Gastroesophageal sphincter (tissue), 4 donors: ENCODE measurements around the gene TSPAN32. TPM values are rescaled to one million over a fixed set of nuclear protein-coding genes. Genes with fewer than 3 reads are reported as not detected.

Experiments used
- ATAC-seq: fragments of 150-250 bp; one replicate; pipeline ENCODE4 v1.9.1; 2016; ENCODE audit warnings: mild to moderate bottlenecking, moderate library complexity
- H3K27ac ChIP-seq, 4 donors: fragments of 200-600 bp; sonication (generic) in 3 of 4; 1 replicate in 3 of 4; 2 replicates in 1 of 4; pipeline ENCODE4 v1.5.1; 2016 to 2019
- H3K27me3 ChIP-seq: fragments of 200-600 bp; sonication (generic); one replicate; pipeline ENCODE4 v1.5.1; 2019
- H3K36me3 ChIP-seq, 2 donors: fragments of 200-600 bp; sonication (generic); one replicate each; pipeline ENCODE4 v1.5.1; 2019; ENCODE audit warnings: control low read depth in 1 of 2
- H3K4me1 ChIP-seq, 3 donors: fragments of 200-600 bp; sonication (generic); 1 replicate in 2 of 3; 2 replicates in 1 of 3; pipeline ENCODE4 v1.5.1; 2016 to 2019; ENCODE audit warnings: control low read depth in 2 of 3
- H3K4me3 ChIP-seq, 2 donors: fragments of 200-600 bp; sonication (generic); one replicate each; pipeline ENCODE4 v1.5.1; 2019; ENCODE audit warnings: mild to moderate bottlenecking in 1 of 2, moderate library complexity in 1 of 2
- H3K9me3 ChIP-seq, 3 donors: fragments of 200-600 bp; sonication (generic); one replicate each; pipeline ENCODE4 v1.5.1; 2017 to 2019; ENCODE audit warnings: control low read depth in 2 of 3
- EP300 ChIP-seq: sonication (generic); formaldehyde crosslinking; IDR thresholded peaks from one replicate; pipeline ENCODE4 v1.6.1; 2017; ENCODE audit warnings: antibody characterized with exemption, mild to moderate bottlenecking
- POLR2A ChIP-seq, 2 donors: fragments of 450-650 bp; IDR thresholded peaks; one replicate each; pipeline ENCODE4 v1.6.1; 2017; ENCODE audit warnings: antibody characterized with exemption in 2 of 2, mild to moderate bottlenecking in 2 of 2, moderate library complexity in 1 of 2
- POLR2AphosphoS5 ChIP-seq: sonication (generic); formaldehyde crosslinking; IDR thresholded peaks from one replicate; pipeline ENCODE4 v1.6.1; 2017; ENCODE audit warnings: antibody characterized with exemption
- WGBS, 2 donors: methylation state at CpG; one replicate each; pipeline ENCODE4 v1.1.5; 2018; ENCODE audit warnings: low coverage in 1 of 2; 5-methylcytosine and 5-hydroxymethylcytosine counted together
- total RNA-seq, 4 donors: library from RNA; depleted of rRNA; stranded (reverse); fragments of >200 nt; gene quantifications; one replicate each; pipeline ENCODE4 v1.1.0, GENCODE V29; 2016
- TF ChIP-seq, protein P1 (sequence below), 4 experiments: fragments of 200-600 bp in 2 of 4; fragments of 450-650 bp in 2 of 4; sonication (generic) in 1 of 4; IDR thresholded peaks; one replicate each; pipeline ENCODE4 v1.5.1; 2017 to 2019; ENCODE audit warnings: antibody characterized with exemption in 4 of 4, mild to moderate bottlenecking in 2 of 4, moderate library complexity in 2 of 4

Gene TSPAN32
- total RNA-seq, 4 donors from 2014 or later: 0.62 to 3.6 (median 3.6) TPM; not detected in 1

DNA sequence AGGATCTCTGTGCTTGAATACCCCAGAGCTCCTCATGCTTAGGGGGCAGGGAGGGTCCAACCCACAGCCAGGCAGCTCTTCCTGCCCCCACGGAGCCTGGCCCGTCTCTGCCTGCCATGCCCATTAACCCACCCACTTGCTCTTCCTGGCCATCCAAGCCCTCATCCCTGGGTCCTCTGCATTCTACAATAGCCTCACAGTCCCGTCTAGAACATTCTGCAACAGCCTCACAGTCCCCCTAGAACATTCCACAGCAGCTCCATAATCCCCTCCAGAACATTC lies 15.1 kb downstream of the TSPAN32 start:
- TF ChIP-seq EP300 (no peak), POLR2AphosphoS5 (no peak), POLR2A (IDR thresholded peaks at IDR 0.05) (no peak)
- TF ChIP-seq, protein P1, sequence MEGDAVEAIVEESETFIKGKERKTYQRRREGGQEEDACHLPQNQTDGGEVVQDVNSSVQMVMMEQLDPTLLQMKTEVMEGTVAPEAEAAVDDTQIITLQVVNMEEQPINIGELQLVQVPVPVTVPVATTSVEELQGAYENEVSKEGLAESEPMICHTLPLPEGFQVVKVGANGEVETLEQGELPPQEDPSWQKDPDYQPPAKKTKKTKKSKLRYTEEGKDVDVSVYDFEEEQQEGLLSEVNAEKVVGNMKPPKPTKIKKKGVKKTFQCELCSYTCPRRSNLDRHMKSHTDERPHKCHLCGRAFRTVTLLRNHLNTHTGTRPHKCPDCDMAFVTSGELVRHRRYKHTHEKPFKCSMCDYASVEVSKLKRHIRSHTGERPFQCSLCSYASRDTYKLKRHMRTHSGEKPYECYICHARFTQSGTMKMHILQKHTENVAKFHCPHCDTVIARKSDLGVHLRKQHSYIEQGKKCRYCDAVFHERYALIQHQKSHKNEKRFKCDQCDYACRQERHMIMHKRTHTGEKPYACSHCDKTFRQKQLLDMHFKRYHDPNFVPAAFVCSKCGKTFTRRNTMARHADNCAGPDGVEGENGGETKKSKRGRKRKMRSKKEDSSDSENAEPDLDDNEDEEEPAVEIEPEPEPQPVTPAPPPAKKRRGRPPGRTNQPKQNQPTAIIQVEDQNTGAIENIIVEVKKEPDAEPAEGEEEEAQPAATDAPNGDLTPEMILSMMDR (IDR thresholded peaks at IDR 0.05): no peak
- WGBS, 2 donors: 80% methylated on average over 2 of the region's 3 CpGs; no CpG with 5 or more reads in 1 of the 2 donors
- H3K4me1 ChIP-seq: peaks cover 0 to 46% (median 14%) of the 10 kb centered on the region in 3 donors
- H3K36me3 ChIP-seq: no peaks in the 10 kb centered on the region
- no peak for ATAC-seq
- H3K27ac ChIP-seq: no peak overlapping the region
- H3K27me3 ChIP-seq: no peaks in the 10 kb centered on the region
- no peak overlapping the region for H3K4me3 ChIP-seq
- H3K9me3 ChIP-seq: peaks cover 0 to 10% (median 0%) of the 10 kb centered on the region in 3 donors

GRCh38 chr11:2317354-2318050 lies 15.7 kb downstream of the TSPAN32 start:
- Histone ChIP-seq H3K4me1 (peaks cover 0 to 40% (median 14%) of the 10 kb centered on the region in 3 donors), H3K27me3 (no peaks in the 10 kb centered on the region), H3K4me3 (no peak overlapping the region), H3K9me3 (peaks cover 0 to 10% (median 0%) of the 10 kb centered on the region in 3 donors), H3K27ac (no peak overlapping the region), H3K36me3 (no peaks in the 10 kb centered on the region)
- WGBS, 2 donors: 79 to 100% methylated on average over 2 to 4 of the region's 17 CpGs
- TF ChIP-seq POLR2A (IDR thresholded peaks at IDR 0.05): no peak
- TF ChIP-seq, protein P1 (IDR thresholded peaks at IDR 0.05): no peak
- TF ChIP-seq EP300: no peak
- TF ChIP-seq POLR2AphosphoS5: no peak
- no peak for ATAC-seq

- H3K27me3 ChIP-seq: no peaks in the 10 kb centered on the region
- peaks cover 0 to 10% (median 0%) of the 10 kb centered on the region in 3 donors for H3K9me3 ChIP-seq
- no peak overlapping the region for H3K4me3 ChIP-seq
- H3K36me3 ChIP-seq: no peaks in the 10 kb centered on the region
- no peak for ATAC-seq
- H3K27ac ChIP-seq: no peak overlapping the region
- peaks cover 0 to 33% (median 14%) of the 10 kb centered on the region in 3 donors for H3K4me1 ChIP-seq
- WGBS, 2 donors: 82% methylated on average over 3 to 4 of the region's 4 CpGs
- TF ChIP-seq, protein P1 (IDR thresholded peaks at IDR 0.05): no peak
- TF ChIP-seq POLR2AphosphoS5 (no peak), EP300 (no peak), POLR2A (IDR thresholded peaks at IDR 0.05) (no peak)
Observed at GRCh38 chr11:2318123-2318522, 16.3 kb downstream of the TSPAN32 start.

- Histone ChIP-seq H3K27ac (no peak overlapping the region), H3K4me3 (no peak overlapping the region), H3K4me1 (peaks cover 0 to 27% (median 14%) of the 10 kb centered on the region in 3 donors), H3K36me3 (no peaks in the 10 kb centered on the region), H3K27me3 (no peaks in the 10 kb centered on the region), H3K9me3 (peaks cover 0 to 10% (median 0%) of the 10 kb centered on the region in 3 donors)
- TF ChIP-seq POLR2AphosphoS5 (no peak), EP300 (no peak), POLR2A (IDR thresholded peaks at IDR 0.05) (no peak)
- TF ChIP-seq, protein P1 (IDR thresholded peaks at IDR 0.05): no peak
- no peak for ATAC-seq
- 94 to 100% methylated on average over 1 to 6 of the region's 7 CpGs for WGBS, 2 donors
Observed at GRCh38 chr11:2318707-2319106, 16.9 kb downstream of the TSPAN32 start.

DNA sequence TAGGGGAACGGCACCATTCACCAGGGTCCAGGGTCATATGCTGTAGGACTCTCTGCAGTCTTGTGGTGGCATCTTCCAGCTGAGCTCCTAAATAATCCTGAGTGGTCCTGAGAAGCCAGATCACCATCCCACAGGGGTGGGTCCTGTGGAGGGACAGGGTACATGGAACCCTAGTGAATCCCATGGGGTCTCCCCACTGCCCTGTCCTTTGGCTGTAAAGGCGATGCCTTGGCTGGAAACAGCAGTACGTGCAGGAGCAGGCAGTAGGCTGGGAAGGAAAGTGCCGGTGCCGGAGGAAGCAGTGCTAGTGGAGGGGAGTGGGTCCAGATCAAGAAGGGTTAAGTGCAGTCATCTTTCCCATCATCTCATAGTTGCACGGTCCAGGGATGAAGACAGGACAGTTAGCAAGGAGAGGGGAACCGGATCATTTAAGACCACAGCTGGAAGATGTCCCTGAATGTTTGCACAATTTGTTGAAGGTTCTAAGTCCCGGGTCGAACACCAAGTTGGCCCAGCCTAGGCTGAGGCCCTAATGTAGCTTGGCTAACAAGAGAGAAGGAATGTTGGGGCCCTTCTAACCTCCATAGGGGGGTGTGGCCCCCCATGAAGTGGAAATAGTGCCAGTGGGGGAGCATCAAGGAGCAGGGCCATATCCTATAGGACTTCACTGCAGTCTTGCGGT lies 18.1 kb downstream of the TSPAN32 start:
- Histone ChIP-seq H3K27ac (no peak overlapping the region), H3K36me3 (no peaks in the 10 kb centered on the region), H3K9me3 (peaks cover 0 to 10% (median 0%) of the 10 kb centered on the region in 3 donors), H3K27me3 (no peaks in the 10 kb centered on the region), H3K4me1 (peaks cover 0 to 15% (median 5%) of the 10 kb centered on the region in 3 donors), H3K4me3 (no peak overlapping the region)
- WGBS, 2 donors: 43 to 55% methylated on average over 5 to 9 of the region's 10 CpGs
- ATAC-seq: no peak
- TF ChIP-seq POLR2AphosphoS5 (no peak), EP300 (no peak), POLR2A (IDR thresholded peaks at IDR 0.05) (no peak)
- TF ChIP-seq, protein P1 (IDR thresholded peaks at IDR 0.05): no peak
